Fibroblast of pulmonary artery (primary cell): ENCODE measurements around the gene AUTS2.
"Not testable (repeated sequence)": the region's sequence is repeated elsewhere in the genome, so short reads cannot be mapped to it uniquely, and the experiment has no call there.

Experiments used
- DNase-seq: peaks from one replicate; pipeline ENCODE4 v3.0.0-alpha.2; 2010; ENCODE audit warnings: low read depth
- H3K4me3 ChIP-seq: replicated peaks from 2 replicates; pipeline ENCODE4 v1.5.1; 2011; ENCODE audit warnings: low read depth, mild to moderate bottlenecking, control low read depth, low read length, moderate library complexity
- CTCF ChIP-seq: IDR thresholded peaks from 2 replicates; pipeline ENCODE4 v1.5.1; 2011; ENCODE audit warnings: mild to moderate bottlenecking, control low read depth, low read length, inconsistent platforms; ENCODE audit errors: missing control alignments

Gene AUTS2

DNA sequence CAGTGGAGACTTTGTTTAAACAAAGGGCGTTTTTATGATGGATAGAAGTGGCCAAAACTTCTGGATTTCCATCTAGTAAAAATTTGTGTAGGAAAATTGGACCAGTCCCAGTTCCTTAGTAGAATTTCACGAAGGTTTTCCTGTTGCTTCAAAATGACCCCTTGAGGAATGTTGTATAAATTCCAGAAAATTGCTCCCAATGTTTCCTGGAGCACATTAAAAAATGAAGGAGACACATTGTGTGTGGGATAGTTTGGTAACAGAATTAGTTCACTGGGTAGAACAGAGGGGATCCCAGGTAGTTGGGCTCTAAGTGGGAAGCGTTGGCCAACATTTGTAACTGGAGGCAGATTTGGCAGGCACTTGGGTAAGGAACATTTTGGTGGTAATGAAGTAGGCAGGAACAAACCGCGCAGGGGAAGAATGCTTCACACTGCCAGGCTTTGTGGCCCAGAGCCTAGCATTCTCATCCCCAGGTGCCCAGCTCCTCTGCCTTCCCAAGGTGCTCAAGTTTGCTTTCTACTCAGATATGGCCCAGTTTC lies 758.6 kb downstream of the AUTS2 start:
- H3K4me3 ChIP-seq: no peak overlapping the region
- DNase-seq: no peak
- no peak for TF ChIP-seq CTCF

- H3K4me3 ChIP-seq: no peak overlapping the region
- TF ChIP-seq CTCF: no peak
- no peak for DNase-seq
Measured at GRCh38 chr7:70360557-70360956, 762.3 kb downstream of the AUTS2 start.

DNA sequence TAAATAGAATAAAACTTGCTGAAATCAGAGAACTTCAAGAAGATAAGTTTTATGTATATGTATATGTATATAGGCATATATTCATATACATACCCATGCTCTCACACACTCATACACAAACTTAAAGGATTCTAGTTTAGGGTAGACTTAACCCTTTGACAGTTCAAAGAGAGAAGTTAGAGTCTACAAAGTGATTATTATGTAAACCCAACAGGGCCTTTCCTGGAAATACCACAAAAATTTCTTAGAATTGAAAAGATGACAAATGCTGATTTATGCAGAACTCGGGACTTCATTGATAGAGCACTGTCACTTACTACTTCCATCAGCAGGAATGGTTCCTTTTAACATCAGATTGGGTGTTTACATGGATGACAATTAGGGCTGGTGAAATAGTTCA lies 763.5 kb downstream of the AUTS2 start:
- DNase-seq: no peak
- H3K4me3 ChIP-seq: no peak overlapping the region
- TF ChIP-seq CTCF: no peak

GRCh38 chr7:70364393-70364792 lies 766.1 kb downstream of the AUTS2 start:
- not testable (repeated sequence) for H3K4me3 ChIP-seq, DNase-seq

- no peak for TF ChIP-seq CTCF
- DNase-seq: no peak
- H3K4me3 ChIP-seq: no peak overlapping the region
Measured at GRCh38 chr7:70371652-70372051, 773.4 kb downstream of the AUTS2 start.

DNA sequence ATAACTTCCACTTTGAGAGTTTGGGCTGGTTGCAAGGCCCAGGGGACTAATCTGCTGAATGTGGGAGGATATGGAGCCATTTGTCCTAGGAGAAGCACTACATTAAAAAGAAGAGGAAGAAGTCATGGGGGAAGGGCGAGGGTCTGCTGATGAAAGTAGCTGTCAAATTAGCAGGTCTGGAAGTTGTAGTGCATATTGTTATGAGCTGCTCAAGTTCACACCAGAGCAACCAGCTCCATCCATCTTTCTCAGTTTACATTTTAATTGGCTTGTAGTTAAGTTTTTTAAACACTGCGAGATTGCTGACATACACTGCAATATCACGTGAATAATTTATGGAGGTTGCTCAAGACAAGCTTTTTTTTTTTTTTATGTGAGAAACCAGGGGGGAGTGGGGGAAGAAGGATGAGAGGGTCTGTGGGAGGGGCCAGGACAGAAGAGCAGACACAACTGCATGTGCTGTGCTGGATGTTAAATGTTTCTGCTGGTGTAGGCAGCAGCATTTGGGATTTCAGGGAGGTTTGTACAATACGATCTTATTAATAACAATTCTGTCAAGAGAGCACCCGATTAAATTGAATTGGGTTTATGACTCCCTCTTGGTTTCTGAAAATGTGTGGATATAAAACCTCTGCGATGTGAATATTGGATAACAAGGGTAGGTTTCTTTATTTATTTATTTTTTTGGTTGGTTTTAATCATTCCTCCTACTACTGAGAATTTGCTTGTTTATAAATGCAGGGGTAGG lies 774.7 kb downstream of the AUTS2 start:
- no peak for TF ChIP-seq CTCF
- no peak for DNase-seq
- H3K4me3 ChIP-seq: no peak overlapping the region

- H3K4me3 ChIP-seq: no peak overlapping the region
- no peak for TF ChIP-seq CTCF
- DNase-seq: no peak
Measured at GRCh38 chr7:70374772-70375533, 776.7 kb downstream of the AUTS2 start.
